GM12878 (cell line): ENCODE results near the gene MST1. TPM values are rescaled to one million over a fixed set of nuclear protein-coding genes. Genes with fewer than 3 reads are reported as not detected.

Experiments used
- ATAC-seq: fragments of 200-7000 bp; cut with Tn5 transposase; 3 replicates; pipeline ENCODE4 v1.9.1; 2020; ENCODE audit warnings: mild to moderate bottlenecking, moderate library complexity
- BruUV-seq: library from RNA; stranded (reverse); fragments of 400-500 nt; replicated peaks from 2 replicates; lab custom pipeline; 2021; lab: Mats Ljungman, UMichigan
- CTCF ChIA-PET: fragments of 300-600 bp; sonication (Branson Sonifier 250); formaldehyde crosslinking; extraction: SDS; loops from one replicate; lab custom pipeline; 2021; ENCODE audit warnings: inconsistent platforms; lab: Yijun Ruan, JAX
- POLR2A ChIA-PET: fragments of 350-600 bp; formaldehyde crosslinking; extraction: SDS; loops from one replicate; lab custom pipeline; 2021; ENCODE audit warnings: inconsistent platforms; lab: Charles Lee
- RAD21 ChIA-PET: fragments of 300-600 bp; sonication (Branson Sonifier 250); formaldehyde crosslinking; loops from one replicate; lab custom pipeline; 2023; ENCODE audit warnings: antibody characterized with exemption; ENCODE audit not compliant: unreplicated experiment; lab: Charles Lee
- SMC1A ChIA-PET: fragments of 300-600 bp; sonication (Branson Sonifier 250); formaldehyde crosslinking; loops from one replicate; lab custom pipeline; 2023; ENCODE audit not compliant: unreplicated experiment, uncharacterized antibody; lab: Charles Lee
- DNase-seq: peaks from one replicate; pipeline ENCODE4 v3.0.0-alpha.2; 2011; ENCODE audit warnings: low read depth, low spot score
- FAIRE-seq: peaks from 3 replicates; lab custom pipeline; 2011; peaks lifted over from hg19 to GRCh38; lab: Jason Lieb, UNC
- H2AFZ ChIP-seq: 2 replicates; pipeline ENCODE4 v1.6.0; 2011; ENCODE audit warnings: low read depth, low read length, control low read depth; ENCODE audit not compliant: control insufficient read depth
- H3K27ac ChIP-seq: 2 replicates; pipeline ENCODE4 v1.5.1; 2011; ENCODE audit warnings: control low read depth; ENCODE audit not compliant: control insufficient read depth, insufficient read depth
- H3K27me3 ChIP-seq, 2 experiments: replicated peaks in 1 of 2; 2 replicates each; pipeline versions ENCODE4 v1.6.0 to v1.6.1; 2011; ENCODE audit warnings: low read length in 1 of 2; ENCODE audit not compliant: control insufficient read depth in 2 of 2, insufficient read depth in 2 of 2
- H3K36me3 ChIP-seq, 2 experiments: 2 replicates each; pipeline ENCODE4 v1.5.1; 2011; ENCODE audit warnings: low read length in 1 of 2; ENCODE audit not compliant: control insufficient read depth in 2 of 2, insufficient read depth in 2 of 2
- H3K4me1 ChIP-seq: 2 replicates; pipeline ENCODE4 v1.6.1; 2011; ENCODE audit warnings: mild to moderate bottlenecking, low read length, moderate library complexity, mixed read lengths; ENCODE audit not compliant: control insufficient read depth, insufficient read depth
- H3K4me2 ChIP-seq: 2 replicates; pipeline ENCODE4 v1.6.0; 2011; ENCODE audit warnings: control low read depth; ENCODE audit not compliant: control insufficient read depth, insufficient read depth
- H3K4me3 ChIP-seq: fragments of 200-600 bp; sonication (generic); 2 replicates; pipeline ENCODE4 v1.5.1; 2016
- H3K79me2 ChIP-seq: 2 replicates; pipeline ENCODE4 v1.6.0; 2011; ENCODE audit warnings: low read length; ENCODE audit not compliant: control insufficient read depth, insufficient read depth
- H3K9ac ChIP-seq: 2 replicates; pipeline ENCODE4 v1.8.0; 2011; ENCODE audit warnings: low read length, control low read depth, mixed read lengths; ENCODE audit not compliant: control insufficient read depth, insufficient read depth
- H3K9me3 ChIP-seq: replicated peaks from 3 replicates; pipeline ENCODE4 v1.5.1; 2011; ENCODE audit warnings: mild to moderate bottlenecking, low read length; ENCODE audit not compliant: control insufficient read depth, insufficient read depth
- H4K20me1 ChIP-seq: 2 replicates; pipeline ENCODE4 v1.6.0; 2011; ENCODE audit not compliant: control insufficient read depth, insufficient read depth
- HDGF ChIP-seq: fragments of 450-650 bp; IDR thresholded peaks from 2 replicates; pipeline ENCODE4 v1.6.1; 2016; ENCODE audit warnings: antibody characterized with exemption
- MEF2B ChIP-seq: fragments of 450-650 bp; IDR thresholded peaks from 2 replicates; pipeline ENCODE4 v1.6.1; 2018; ENCODE audit warnings: mild to moderate bottlenecking, moderate library complexity; ENCODE audit not compliant: partially characterized antibody, poor library complexity, severe bottlenecking
- RAD21 ChIP-seq: IDR thresholded peaks from 2 replicates; pipeline ENCODE4 v1.6.1; 2011; ENCODE audit warnings: mild to moderate bottlenecking, low read depth, low read length, moderate library complexity; ENCODE audit not compliant: insufficient read depth
- SPI1 ChIP-seq: IDR thresholded peaks from 2 replicates; pipeline ENCODE4 v1.6.1; 2011; ENCODE audit warnings: low read depth, mild to moderate bottlenecking, low read length, moderate library complexity, borderline replicate concordance; ENCODE audit not compliant: insufficient read depth
- ZNF274 ChIP-seq: IDR thresholded peaks from one replicate; pipeline ENCODE4 v1.8.0; 2011; ENCODE audit not compliant: insufficient read length, insufficient read depth
- WGBS: methylation state at CpG from one replicate; pipeline ENCODE4 v1.1.6; 2016; ENCODE audit warnings: low lambda C conversion rate; ENCODE audit not compliant: insufficient replicate concordance, insufficient coverage; ENCODE audit errors: missing lambda C conversion rate; 5-methylcytosine and 5-hydroxymethylcytosine counted together
- in situ Hi-C: fragments of 300-500 bp; cut with MboI; formaldehyde crosslinking; loops from 9 replicates; pipeline ENCODE4 v1.14.3; 2018; ENCODE audit warnings: mixed read lengths
- intact Hi-C: fragments of 100-400 bp; cut with micrococcal nuclease; formaldehyde crosslinking; loops from one replicate; pipeline ENCODE4 v1.14.2; 2022; ENCODE audit not compliant: unreplicated experiment
- polyA plus RNA-seq, 11 experiments: library from polyadenylated mRNA; depleted of rRNA in 4 of 11; unstranded in 6 of 11; stranded (reverse) in 5 of 11; fragments of >200 nt; fragmentation: Nextera tagmentation in 4 of 11; fragmentation: Illumina TruSeq in 1 of 11; extraction: Ambion mirVana in 4 of 11; extraction: Trizol in 1 of 11; gene quantifications; 1 replicate in 1 of 11; 2 replicates in 10 of 11; pipeline versions ENCODE4 v1.2.1 to v1.2.3, GENCODE V29; 2011 to 2016; ENCODE audit warnings: inconsistent platforms in 2 of 11, missing spikeins in 2 of 11, low read depth in 1 of 11
- total RNA-seq, 4 experiments: library from RNA; depleted of rRNA in 3 of 4; stranded (reverse); fragments of >200 nt in 3 of 4; fragmentation: Illumina TruSeq in 1 of 4; extraction: Trizol in 1 of 4; gene quantifications; 2 replicates each; pipeline versions ENCODE4 v1.2.1 to v1.2.3, GENCODE V29; 2013 to 2021
- TF ChIP-seq, protein P1 (sequence below): IDR thresholded peaks from 2 replicates; pipeline ENCODE4 v1.6.1; 2012; ENCODE audit warnings: mild to moderate bottlenecking, low read depth, low read length
- TF ChIP-seq, protein P2 (sequence below), 3 experiments: IDR thresholded peaks in 2 of 3; conservative IDR thresholded peaks in 1 of 3; 2 replicates each; pipeline ENCODE4 v1.5.1; 2011; ENCODE audit warnings: low read depth in 3 of 3, low read length in 3 of 3, mild to moderate bottlenecking in 3 of 3, control low read depth in 2 of 3, moderate library complexity in 2 of 3, inconsistent platforms in 1 of 3, mixed read lengths in 1 of 3; ENCODE audit not compliant: control insufficient read depth in 2 of 3, insufficient read depth in 1 of 3; ENCODE audit errors: extremely low read depth in 1 of 3

The MST1 gene
- total and polyA plus RNA-seq, 10 of the 15 experiments (the other 5 are each of a cell fraction or from before 2014, with no cell fraction given), result 1.2 to 25.5 (median 4.1) TPM

- BruUV-seq, result no TSS peak
- FAIRE-seq (no peak), ATAC-seq (no peak), DNase-seq (no peak)
- Histone ChIP-seq H3K4me1 (no peaks in the 10 kb centered on the region), H3K79me2 (no peaks in the 10 kb centered on the region), H3K9me3 (no peaks in the 10 kb centered on the region), H3K27me3 (no peaks in the 10 kb centered on the region), H3K9ac (no peak overlapping the region), H3K4me3 (no peak overlapping the region), H3K27ac (no peak overlapping the region), H2AFZ (no peak overlapping the region), H3K4me2 (no peak overlapping the region), H3K36me3 (peaks cover 0 to 6% of the 10 kb centered on the region in 2 experiments; a peak in 3 of 4 replicates), H4K20me1 (no peaks in the 10 kb centered on the region)
- WGBS, result 60% methylated on average over 13 of the region's 13 CpGs
- in situ Hi-C loops (no loop called here), intact Hi-C loops (no loop called here)
- ChIA-PET SMC1A (interaction anchor here (1.0 kb wide), 1 partner anchor 139 kb away, joined by 4 read pairs; no protein-coding TSS in a partner anchor), CTCF (interaction anchor here (0.8 to 4.6 kb wide), 3 partner anchors 29 to 207 kb away, joined by 3 to 19 read pairs (median 4); no protein-coding TSS in a partner anchor), RAD21 (no interaction called here), POLR2A (no interaction called here)
- TF ChIP-seq ZNF274 (no peak), RAD21 (no peak), MEF2B (no peak), HDGF (no peak), SPI1 (no peak)
- TF ChIP-seq, protein P1, sequence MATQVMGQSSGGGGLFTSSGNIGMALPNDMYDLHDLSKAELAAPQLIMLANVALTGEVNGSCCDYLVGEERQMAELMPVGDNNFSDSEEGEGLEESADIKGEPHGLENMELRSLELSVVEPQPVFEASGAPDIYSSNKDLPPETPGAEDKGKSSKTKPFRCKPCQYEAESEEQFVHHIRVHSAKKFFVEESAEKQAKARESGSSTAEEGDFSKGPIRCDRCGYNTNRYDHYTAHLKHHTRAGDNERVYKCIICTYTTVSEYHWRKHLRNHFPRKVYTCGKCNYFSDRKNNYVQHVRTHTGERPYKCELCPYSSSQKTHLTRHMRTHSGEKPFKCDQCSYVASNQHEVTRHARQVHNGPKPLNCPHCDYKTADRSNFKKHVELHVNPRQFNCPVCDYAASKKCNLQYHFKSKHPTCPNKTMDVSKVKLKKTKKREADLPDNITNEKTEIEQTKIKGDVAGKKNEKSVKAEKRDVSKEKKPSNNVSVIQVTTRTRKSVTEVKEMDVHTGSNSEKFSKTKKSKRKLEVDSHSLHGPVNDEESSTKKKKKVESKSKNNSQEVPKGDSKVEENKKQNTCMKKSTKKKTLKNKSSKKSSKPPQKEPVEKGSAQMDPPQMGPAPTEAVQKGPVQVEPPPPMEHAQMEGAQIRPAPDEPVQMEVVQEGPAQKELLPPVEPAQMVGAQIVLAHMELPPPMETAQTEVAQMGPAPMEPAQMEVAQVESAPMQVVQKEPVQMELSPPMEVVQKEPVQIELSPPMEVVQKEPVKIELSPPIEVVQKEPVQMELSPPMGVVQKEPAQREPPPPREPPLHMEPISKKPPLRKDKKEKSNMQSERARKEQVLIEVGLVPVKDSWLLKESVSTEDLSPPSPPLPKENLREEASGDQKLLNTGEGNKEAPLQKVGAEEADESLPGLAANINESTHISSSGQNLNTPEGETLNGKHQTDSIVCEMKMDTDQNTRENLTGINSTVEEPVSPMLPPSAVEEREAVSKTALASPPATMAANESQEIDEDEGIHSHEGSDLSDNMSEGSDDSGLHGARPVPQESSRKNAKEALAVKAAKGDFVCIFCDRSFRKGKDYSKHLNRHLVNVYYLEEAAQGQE, result no peak
- TF ChIP-seq, protein P2, sequence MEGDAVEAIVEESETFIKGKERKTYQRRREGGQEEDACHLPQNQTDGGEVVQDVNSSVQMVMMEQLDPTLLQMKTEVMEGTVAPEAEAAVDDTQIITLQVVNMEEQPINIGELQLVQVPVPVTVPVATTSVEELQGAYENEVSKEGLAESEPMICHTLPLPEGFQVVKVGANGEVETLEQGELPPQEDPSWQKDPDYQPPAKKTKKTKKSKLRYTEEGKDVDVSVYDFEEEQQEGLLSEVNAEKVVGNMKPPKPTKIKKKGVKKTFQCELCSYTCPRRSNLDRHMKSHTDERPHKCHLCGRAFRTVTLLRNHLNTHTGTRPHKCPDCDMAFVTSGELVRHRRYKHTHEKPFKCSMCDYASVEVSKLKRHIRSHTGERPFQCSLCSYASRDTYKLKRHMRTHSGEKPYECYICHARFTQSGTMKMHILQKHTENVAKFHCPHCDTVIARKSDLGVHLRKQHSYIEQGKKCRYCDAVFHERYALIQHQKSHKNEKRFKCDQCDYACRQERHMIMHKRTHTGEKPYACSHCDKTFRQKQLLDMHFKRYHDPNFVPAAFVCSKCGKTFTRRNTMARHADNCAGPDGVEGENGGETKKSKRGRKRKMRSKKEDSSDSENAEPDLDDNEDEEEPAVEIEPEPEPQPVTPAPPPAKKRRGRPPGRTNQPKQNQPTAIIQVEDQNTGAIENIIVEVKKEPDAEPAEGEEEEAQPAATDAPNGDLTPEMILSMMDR (IDR thresholded peaks at IDR 0.05 in 2 of 3, conservative IDR thresholded peaks at IDR 0.05 in 1 of 3; ENCODE audit: control insufficient read depth in 2 of 3, extremely low read depth in 1 of 3, insufficient read depth in 1 of 3, low read depth in 3 of 3, low read length in 3 of 3), result peak in 1 of 3 experiments; percentile 10; a peak in 1 of 6 replicates
Observed at GRCh38 chr3:49700453-49701128, 11.3 kb upstream of the MST1 start.
